Astrocyte of the cerebellum (primary cell): ENCODE measurements around the gene BSPRY.

Experiments used
- DNase-seq: peaks from one replicate; pipeline ENCODE4 v3.0.0-alpha.2; 2011; ENCODE audit warnings: low read depth
- H3K4me3 ChIP-seq: 2 replicates; pipeline ENCODE4 v1.5.1; 2011; ENCODE audit warnings: mild to moderate bottlenecking, low read depth, low read length, moderate library complexity
- CTCF ChIP-seq: IDR thresholded peaks from 2 replicates; pipeline ENCODE4 v1.5.1; 2012; ENCODE audit warnings: low read length, low read depth, moderate library complexity, mild to moderate bottlenecking; ENCODE audit errors: missing control alignments
- in situ Hi-C: cut with HindIII; loops from 2 replicates; pipeline ENCODE4 v1.10.0; 2017; ENCODE audit warnings: low sequenced_read_pairs

BSPRY gene

GRCh38 chr9:113345671-113346070, 3.7 kb upstream of the BSPRY start:
- H3K4me3 ChIP-seq: no peak overlapping the region
- no peak for DNase-seq
- TF ChIP-seq CTCF: no peak
- in situ Hi-C loops: no loop called here

- no peak for TF ChIP-seq CTCF
- no peak for DNase-seq
- in situ Hi-C loops: no loop called here
- H3K4me3 ChIP-seq: no peak overlapping the region
Measured at GRCh38 chr9:113348437-113348836, 904 bp upstream of the BSPRY start.

- H3K4me3 ChIP-seq: no peak overlapping the region
- TF ChIP-seq CTCF: no peak
- no peak for DNase-seq
- in situ Hi-C loops: no loop called here
Measured at GRCh38 chr9:113349066-113349444, 286 bp upstream of the BSPRY start.

- H3K4me3 ChIP-seq: no peak overlapping the region
- no peak for DNase-seq
- no peak for TF ChIP-seq CTCF
- in situ Hi-C loops: no loop called here
Measured at GRCh38 chr9:113350107-113350661, 843 bp downstream of the BSPRY start.

GRCh38 chr9:113350937-113351336, 1.6 kb downstream of the BSPRY start:
- no peak for TF ChIP-seq CTCF
- in situ Hi-C loops: no loop called here
- H3K4me3 ChIP-seq: no peak overlapping the region
- no peak for DNase-seq

- in situ Hi-C loops: no loop called here
- no peak for TF ChIP-seq CTCF
- no peak overlapping the region for H3K4me3 ChIP-seq
- no peak for DNase-seq
Measured at GRCh38 chr9:113352006-113352405, 2.7 kb downstream of the BSPRY start.

- DNase-seq: no peak
- TF ChIP-seq CTCF: no peak
- in situ Hi-C loops: no loop called here
- no peak overlapping the region for H3K4me3 ChIP-seq
Measured at GRCh38 chr9:113352411-113352810, 3.1 kb downstream of the BSPRY start.
